ENCODE results near the gene ZNF714. TPM values are rescaled to one million over a fixed set of nuclear protein-coding genes. Genes with fewer than 3 reads are reported as not detected.
"Not testable (repeated sequence)": the region's sequence is repeated elsewhere in the genome, so short reads cannot be mapped to it uniquely, and the experiment has no call there.

Gene ZNF714
- total RNA-seq, 2 experiments from 2014 or later, result 18.8 to 20.5 TPM

DNA sequence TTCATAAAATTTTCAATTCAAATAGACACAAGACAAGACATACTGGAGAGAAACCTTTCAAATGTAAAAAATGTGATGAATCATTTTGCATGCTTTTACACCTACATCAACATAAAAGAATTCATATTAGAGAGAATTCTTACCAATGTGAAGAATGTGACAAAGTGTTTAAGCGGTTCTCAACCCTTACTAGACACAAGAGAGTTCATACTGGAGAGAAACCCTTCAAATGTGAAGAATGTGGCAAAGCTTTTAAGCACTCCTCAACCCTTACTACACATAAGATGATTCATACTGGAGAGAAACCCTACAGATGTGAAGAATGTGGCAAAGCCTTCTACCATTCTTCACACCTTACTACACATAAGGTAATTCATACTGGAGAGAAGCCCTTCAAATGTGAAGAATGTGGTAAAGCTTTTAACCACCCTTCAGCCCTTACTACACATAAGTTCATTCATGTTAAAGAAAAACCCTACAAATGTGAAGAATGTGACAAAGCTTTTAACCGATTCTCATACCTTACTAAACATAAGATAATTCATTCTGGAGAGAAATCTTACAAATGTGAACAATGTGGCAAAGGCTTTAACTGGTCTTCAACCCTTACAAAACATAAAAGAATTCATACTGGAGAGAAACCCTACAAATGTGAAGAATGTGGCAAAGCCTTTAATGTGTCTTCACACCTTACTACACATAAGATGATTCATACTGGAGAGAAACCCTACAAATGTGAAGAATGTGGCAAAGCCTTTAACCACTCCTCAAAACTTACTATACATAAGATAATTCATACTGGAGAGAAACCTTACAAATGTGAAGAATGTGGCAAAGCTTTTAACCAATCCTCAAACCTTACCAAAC, 35.3 kb downstream of the ZNF714 start:
- Mint-ChIP-seq H3K36me3 (peaks cover 71% of the 10 kb centered on the region), H3K27ac (no peak overlapping the region), H3K4me1 (peaks cover 3% of the 10 kb centered on the region), H3K9me3 (peaks cover 41% of the 10 kb centered on the region), H3K27me3 (no peaks in the 10 kb centered on the region), H3K4me3 (no peak overlapping the region)
- DNase-seq, result no peak

DNA sequence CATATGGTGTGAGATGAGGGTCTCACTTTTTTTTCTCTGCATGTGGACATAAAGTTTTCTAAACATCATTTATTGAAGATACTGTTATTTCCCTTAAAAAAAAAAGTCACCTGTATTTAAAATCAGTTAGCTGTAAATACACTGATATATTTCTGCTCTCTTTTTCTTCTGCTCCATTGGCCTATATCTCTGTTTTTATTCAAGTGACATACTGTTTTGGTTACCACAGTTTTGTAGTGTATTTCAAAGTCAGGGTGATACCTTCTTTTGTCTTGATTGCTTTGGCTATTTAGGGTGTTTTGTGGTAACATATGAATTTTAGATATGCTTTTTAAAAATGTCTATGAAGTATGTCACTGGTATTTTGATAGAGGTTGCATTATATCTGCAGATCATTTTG, 44.1 kb downstream of the ZNF714 start:
- Mint-ChIP-seq H3K4me1 (no peaks in the 10 kb centered on the region), H3K27ac (no peak overlapping the region), H3K36me3 (peaks cover 7% of the 10 kb centered on the region), H3K9me3 (peaks cover 12% of the 10 kb centered on the region), H3K4me3 (no peak overlapping the region), H3K27me3 (no peaks in the 10 kb centered on the region)
- no peak for DNase-seq

DNA sequence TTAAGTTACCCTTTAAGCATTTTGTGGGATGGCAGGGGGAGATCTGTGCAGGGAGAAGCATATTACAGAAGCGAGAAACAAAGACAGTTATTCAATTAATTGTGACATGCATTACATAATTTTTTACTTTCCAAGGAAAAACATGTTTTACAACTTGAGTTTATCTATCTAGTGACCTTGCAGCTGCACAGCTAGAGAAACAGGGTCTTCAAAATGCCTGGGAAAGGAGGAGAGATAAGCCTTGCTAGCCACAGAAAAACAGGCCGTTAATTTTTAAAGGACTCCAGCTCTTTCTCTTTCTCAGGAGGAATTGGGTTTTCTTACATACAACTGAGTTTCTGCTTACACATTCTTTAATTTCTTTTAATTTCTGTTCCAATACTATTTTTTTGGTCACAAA, 45.0 kb downstream of the ZNF714 start:
- no peak for DNase-seq
- peaks cover 7% of the 10 kb centered on the region for H3K36me3 Mint-ChIP-seq
- H3K9me3 Mint-ChIP-seq, result peaks cover 12% of the 10 kb centered on the region
- no peak overlapping the region for H3K27ac Mint-ChIP-seq
- H3K4me1 Mint-ChIP-seq, result no peaks in the 10 kb centered on the region
- no peaks in the 10 kb centered on the region for H3K27me3 Mint-ChIP-seq
- H3K4me3 Mint-ChIP-seq, result no peak overlapping the region

GRCh38 chr19:21127898-21128297, 45.9 kb downstream of the ZNF714 start:
- no peak overlapping the region for H3K4me3 Mint-ChIP-seq
- H3K9me3 Mint-ChIP-seq, result peaks cover 12% of the 10 kb centered on the region
- H3K27me3 Mint-ChIP-seq, result no peaks in the 10 kb centered on the region
- DNase-seq, result no peak
- no peak overlapping the region for H3K27ac Mint-ChIP-seq
- peaks cover 4% of the 10 kb centered on the region for H3K36me3 Mint-ChIP-seq
- H3K4me1 Mint-ChIP-seq, result no peaks in the 10 kb centered on the region

DNA sequence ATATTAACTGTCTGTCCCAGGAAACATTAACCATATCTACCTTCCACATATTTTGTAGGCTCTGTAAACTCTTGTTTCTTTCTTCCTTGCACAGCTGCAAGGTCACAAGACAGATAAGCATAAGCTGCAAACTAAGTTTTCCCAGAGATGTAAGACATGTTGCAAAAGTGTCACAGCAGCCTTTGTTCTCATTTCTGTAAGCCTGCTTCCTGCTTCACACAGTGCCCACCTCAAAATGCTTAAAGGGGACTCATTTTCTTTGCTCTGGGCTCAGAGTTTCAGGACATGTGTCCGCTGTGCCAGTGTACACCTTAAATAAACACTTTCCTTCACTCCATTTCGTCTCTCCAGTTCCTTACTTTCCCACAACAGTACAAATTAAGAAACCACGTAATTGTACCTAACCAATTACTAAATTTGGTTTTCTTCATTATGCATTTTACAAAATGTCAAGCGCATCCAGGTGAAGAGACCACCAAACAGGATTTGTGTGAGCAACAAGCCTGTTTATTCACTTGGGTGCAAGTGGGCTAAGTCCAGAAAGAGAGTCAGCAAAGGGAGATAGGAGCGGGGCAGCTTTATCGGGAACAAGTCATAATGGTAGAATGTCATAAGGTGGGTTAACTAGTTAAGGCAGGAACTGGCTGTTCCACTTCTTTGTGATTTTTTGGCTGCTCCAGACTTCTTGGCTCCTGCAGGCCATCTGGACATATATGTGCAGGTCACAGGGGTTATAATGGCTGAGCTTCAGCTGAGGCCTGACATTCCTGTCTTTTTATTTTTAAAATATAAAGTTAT, 47.1 kb downstream of the ZNF714 start:
- Mint-ChIP-seq H3K4me1 (no peaks in the 10 kb centered on the region), H3K27me3 (no peaks in the 10 kb centered on the region), H3K9me3 (peaks cover 12% of the 10 kb centered on the region), H3K27ac (no peak overlapping the region), H3K4me3 (no peak overlapping the region), H3K36me3 (peaks cover 4% of the 10 kb centered on the region)
- DNase-seq, result no peak

DNA sequence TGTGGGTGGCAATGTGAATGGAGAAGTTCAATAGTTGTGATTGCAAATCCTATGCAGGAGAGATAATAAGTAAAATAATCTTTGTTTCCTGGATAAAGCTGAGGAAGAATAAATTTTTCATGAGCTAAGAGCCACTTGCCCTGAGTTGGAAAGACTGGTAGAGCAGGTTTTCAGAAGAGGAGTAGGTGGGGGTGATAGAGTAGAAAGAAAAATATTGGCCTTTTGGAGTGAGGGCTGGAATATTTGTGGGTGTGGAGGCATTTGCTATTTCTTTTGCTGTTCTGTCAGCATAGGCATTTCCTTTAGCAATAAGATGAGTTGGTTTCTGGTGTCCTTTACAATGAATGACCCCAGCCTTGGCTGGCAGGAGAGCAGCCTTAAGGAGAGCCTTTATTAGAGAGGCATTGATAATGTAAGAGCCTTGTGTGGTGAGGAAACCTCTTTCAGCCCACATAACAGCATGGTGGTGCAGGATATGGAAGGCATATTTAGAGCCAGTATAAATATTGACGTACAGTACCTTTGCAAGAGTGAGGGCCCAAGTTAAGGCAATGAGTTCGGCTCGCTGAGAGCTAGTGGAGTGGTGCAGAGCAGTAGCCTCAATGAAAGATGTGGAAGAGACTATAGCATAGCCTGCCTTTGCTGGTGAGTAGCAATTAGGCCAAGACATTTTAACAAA, 48.2 kb downstream of the ZNF714 start:
- Mint-ChIP-seq H3K36me3 (peaks cover 4% of the 10 kb centered on the region), H3K4me3 (no peak overlapping the region), H3K9me3 (peaks cover 11% of the 10 kb centered on the region), H3K27ac (no peak overlapping the region), H3K4me1 (no peaks in the 10 kb centered on the region), H3K27me3 (peaks cover 3% of the 10 kb centered on the region)
- DNase-seq, result no peak

DNA sequence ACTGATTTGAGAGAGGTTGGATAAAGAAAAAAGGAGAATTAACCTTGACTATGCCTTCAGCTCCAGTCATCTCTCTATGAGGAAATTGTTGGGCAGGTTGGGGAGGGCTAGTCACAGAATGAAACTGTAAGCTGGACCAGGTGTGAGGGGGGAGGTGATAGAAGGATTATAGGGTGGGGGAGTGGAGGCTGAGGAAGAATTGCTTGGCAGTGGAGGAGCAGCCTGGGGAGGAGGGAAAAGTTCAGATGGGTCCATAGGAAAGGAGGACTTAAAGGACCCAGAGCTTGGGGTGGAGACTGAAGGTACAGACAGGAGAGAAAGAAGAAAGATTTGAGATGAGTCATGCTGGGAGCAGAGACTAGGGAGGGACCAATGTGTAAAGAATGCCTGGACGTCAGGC, 51.6 kb downstream of the ZNF714 start:
- H3K4me3 Mint-ChIP-seq, result no peak overlapping the region
- no peaks in the 10 kb centered on the region for H3K36me3 Mint-ChIP-seq
- H3K4me1 Mint-ChIP-seq, result no peaks in the 10 kb centered on the region
- H3K27me3 Mint-ChIP-seq, result peaks cover 3% of the 10 kb centered on the region
- no peak for DNase-seq
- H3K27ac Mint-ChIP-seq, result no peak overlapping the region
- H3K9me3 Mint-ChIP-seq, result peaks cover 5% of the 10 kb centered on the region

DNA sequence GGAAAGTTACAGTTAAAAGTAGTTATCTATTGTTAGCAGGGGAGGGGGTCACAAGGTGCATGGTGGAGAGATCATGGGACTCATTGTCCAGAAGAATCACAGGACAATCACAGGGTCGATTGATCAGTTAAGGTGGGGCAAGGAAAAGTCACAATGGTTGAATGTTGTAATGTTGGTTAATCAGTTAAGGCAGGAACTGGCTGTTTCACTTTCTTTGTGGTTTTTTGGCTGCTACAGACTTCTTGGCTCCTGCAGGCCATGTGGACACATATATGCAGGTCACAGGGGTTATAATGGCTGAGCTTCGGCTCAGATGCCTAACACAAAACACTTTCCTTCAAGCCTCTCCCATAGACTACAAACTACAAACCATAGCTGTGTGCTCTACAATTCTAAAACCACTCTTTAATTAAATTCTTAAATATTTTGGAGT, 52.9 kb downstream of the ZNF714 start:
- DNase-seq, result no peak
- Mint-ChIP-seq H3K27me3 (peaks cover 3% of the 10 kb centered on the region), H3K4me1 (no peaks in the 10 kb centered on the region), H3K4me3 (no peak overlapping the region), H3K36me3 (no peaks in the 10 kb centered on the region), H3K27ac (no peak overlapping the region), H3K9me3 (peaks cover 5% of the 10 kb centered on the region)

DNA sequence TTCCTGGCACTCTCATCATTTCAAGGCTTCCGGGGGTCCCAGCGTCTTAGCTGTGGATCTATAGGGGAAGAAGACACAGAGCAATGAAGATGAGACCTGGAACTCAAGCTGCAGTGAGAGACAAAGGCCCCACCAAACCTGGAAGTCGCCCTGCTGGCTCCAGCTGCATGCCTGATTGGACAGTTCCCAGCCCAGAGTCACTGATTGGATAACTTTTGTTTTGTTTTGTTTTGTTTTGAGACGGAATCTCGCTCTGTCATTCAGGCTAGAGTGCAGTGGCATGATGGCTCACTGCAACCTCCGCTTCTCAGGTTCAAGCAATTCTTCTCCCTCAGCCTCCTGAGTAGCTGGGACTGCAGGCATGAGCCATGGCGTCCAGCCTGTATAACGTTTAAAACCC, 53.4 kb downstream of the ZNF714 start:
- H3K4me3 Mint-ChIP-seq, result no peak overlapping the region
- DNase-seq, result no peak
- peaks cover 3% of the 10 kb centered on the region for H3K27me3 Mint-ChIP-seq
- no peaks in the 10 kb centered on the region for H3K36me3 Mint-ChIP-seq
- no peaks in the 10 kb centered on the region for H3K4me1 Mint-ChIP-seq
- H3K9me3 Mint-ChIP-seq, result peaks cover under 1% of the 10 kb centered on the region
- no peak overlapping the region for H3K27ac Mint-ChIP-seq

DNA sequence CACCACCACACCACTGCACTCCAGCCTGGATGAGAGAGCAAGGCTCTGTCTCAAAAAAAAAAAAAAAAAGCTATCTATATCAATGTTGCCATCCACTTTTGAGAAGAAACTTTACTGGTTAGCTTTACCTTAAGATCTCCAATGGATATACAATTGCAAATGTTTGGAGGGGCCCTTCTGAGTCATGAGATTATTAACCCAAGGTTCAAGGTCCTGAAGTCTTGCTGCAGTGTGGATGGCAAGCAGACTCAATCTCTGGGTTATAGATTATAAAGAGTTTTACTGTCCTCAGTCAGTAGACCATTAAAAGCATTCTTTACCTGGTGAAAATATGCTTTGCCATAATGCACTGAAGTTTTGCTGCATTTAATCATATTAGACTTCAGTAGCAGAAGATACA, 56.1 kb downstream of the ZNF714 start:
- Mint-ChIP-seq H3K9me3 (no peaks in the 10 kb centered on the region), H3K4me3 (no peak overlapping the region), H3K27me3 (peaks cover 3% of the 10 kb centered on the region), H3K27ac (no peak overlapping the region), H3K4me1 (peaks cover 9% of the 10 kb centered on the region), H3K36me3 (peaks cover 4% of the 10 kb centered on the region)
- no peak for DNase-seq

DNA sequence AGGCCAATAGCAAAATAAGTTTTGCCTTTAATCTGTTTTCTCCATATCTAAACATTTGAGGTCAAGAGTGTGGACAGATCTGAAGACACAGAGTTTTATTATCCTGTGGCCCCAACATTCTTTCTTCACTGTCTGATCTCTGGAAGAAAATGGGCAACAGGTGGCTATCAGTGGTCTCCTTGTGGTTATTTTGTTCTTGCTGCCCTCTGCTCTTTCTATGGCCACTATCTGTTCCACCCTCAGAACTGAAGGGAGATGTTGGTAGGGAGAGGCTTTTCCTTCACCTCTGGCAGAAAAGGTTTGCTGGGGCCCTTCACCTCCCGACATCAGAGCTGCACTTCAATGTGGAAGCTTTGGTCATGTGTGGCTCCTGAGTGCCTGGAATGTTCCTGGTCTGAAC, 59.0 kb downstream of the ZNF714 start:
- H3K4me1 Mint-ChIP-seq, result peaks cover 28% of the 10 kb centered on the region
- H3K27ac Mint-ChIP-seq, result peak overlapping the region; percentile 17
- H3K27me3 Mint-ChIP-seq, H3K9me3 Mint-ChIP-seq, DNase-seq, H3K4me3 Mint-ChIP-seq: not testable (repeated sequence)
- H3K36me3 Mint-ChIP-seq, result peaks cover 32% of the 10 kb centered on the region

- peak within 1 kb of the TSS; percentile 95 for H3K27ac Mint-ChIP-seq
- H3K27me3 Mint-ChIP-seq, result no peaks in the 10 kb centered on the region
- peak within 1 kb of the TSS; percentile 99 for H3K4me3 Mint-ChIP-seq
- H3K4me1 Mint-ChIP-seq, result peaks cover 34% of the 10 kb centered on the region
- DNase-seq, result peak; percentile 87
- peaks cover 41% of the 10 kb centered on the region for H3K36me3 Mint-ChIP-seq
- H3K9me3 Mint-ChIP-seq, result peaks cover 11% of the 10 kb centered on the region
Observed at GRCh38 chr19:21141787-21142464, 59.9 kb downstream of the ZNF714 start, which contains the start of gene ZNF431. ZNF431 (plus strand) TSS chr19:21142040; CDS start chr19:21142184, 144 bp downstream.

DNA sequence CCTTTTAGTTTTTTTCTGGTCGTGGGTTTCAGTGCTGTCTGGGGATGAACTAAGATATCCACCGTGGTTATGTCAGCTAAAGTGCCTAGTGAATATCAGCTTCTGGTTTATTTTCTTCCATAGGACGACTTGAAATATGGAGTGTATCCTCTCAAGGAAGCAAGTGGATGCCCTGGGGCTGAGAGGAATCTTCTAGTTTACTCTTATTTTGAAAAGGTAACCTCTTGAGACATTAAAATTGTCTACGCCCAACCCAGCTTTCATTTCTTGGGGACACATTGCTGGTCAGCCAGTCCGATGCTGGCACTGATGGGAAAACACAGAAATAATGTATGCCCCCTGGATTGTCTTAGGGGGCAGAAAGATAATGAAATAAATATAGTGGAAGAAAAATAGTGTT, 61.4 kb downstream of the ZNF714 start:
- Mint-ChIP-seq H3K9me3 (peaks cover 12% of the 10 kb centered on the region), H3K27ac (no peak overlapping the region), H3K4me3 (peak overlapping the region; percentile 52), H3K4me1 (peaks cover 39% of the 10 kb centered on the region), H3K27me3 (no peaks in the 10 kb centered on the region), H3K36me3 (peaks cover 54% of the 10 kb centered on the region)
- DNase-seq, result no peak

GRCh38 chr19:21143854-21144253, 61.9 kb downstream of the ZNF714 start:
- Mint-ChIP-seq H3K27ac (no peak overlapping the region), H3K36me3 (peaks cover 58% of the 10 kb centered on the region), H3K9me3 (peaks cover 12% of the 10 kb centered on the region), H3K4me3 (no peak overlapping the region), H3K4me1 (peaks cover 39% of the 10 kb centered on the region), H3K27me3 (no peaks in the 10 kb centered on the region)
- DNase-seq, result no peak
